ENCODE measurements around the gene PDE4D. TPM values are rescaled to one million over a fixed set of nuclear protein-coding genes. Genes with fewer than 3 reads are reported as not detected.

Gene PDE4D
- polyA plus RNA-seq, 1 donor (not counting 4 experiments of a cell fraction or from before 2014, with no cell fraction given) = 3.6 TPM

GRCh38 chr5:59140133-59140532 lies 753.4 kb downstream of the PDE4D start:
- H3K27ac ChIP-seq (ENCODE audit: control insufficient read depth, insufficient read depth, low read length) = no peak overlapping the region
- H3K4me3 ChIP-seq (ENCODE audit: control insufficient read depth in 2 of 3, extremely low read depth in 1 of 3, insufficient read depth in 2 of 3, low read depth in 1 of 3, low read length in 3 of 3) = no peak overlapping the region
- no peak overlapping the region for H3K4me2 ChIP-seq (ENCODE audit: control insufficient read depth, extremely low read depth, insufficient read depth, low read depth, low read length)
- DNase-seq (ENCODE audit: low read depth, low spot score) = no peak
- TF ChIP-seq CTCF (optimal IDR thresholded peaks at IDR 0.05 in 1 of 3, IDR thresholded peaks at IDR 0.05 in 1 of 3, conservative IDR thresholded peaks at IDR 0.05 in 1 of 3; ENCODE audit: extremely low read depth in 1 of 3, insufficient read depth in 2 of 3, low read length in 3 of 3) (no peak), EZH2 (IDR thresholded peaks at IDR 0.05; ENCODE audit: low read length) (no peak)
- H3K9me1 ChIP-seq (ENCODE audit: control insufficient read depth, extremely low read depth, insufficient read depth, low read length) = no peaks in the 10 kb centered on the region
- H2AFZ ChIP-seq (ENCODE audit: control insufficient read depth, low read length) = no peak overlapping the region
- no peaks in the 10 kb centered on the region for H3K27me3 ChIP-seq (ENCODE audit: control insufficient read depth, extremely low read depth, insufficient read depth, low read length)
- H3K36me3 ChIP-seq (ENCODE audit: control insufficient read depth in 2 of 2, extremely low read depth in 1 of 2, insufficient read depth in 2 of 2, low read length in 2 of 2) = no peaks in the 10 kb centered on the region
- H4K20me1 ChIP-seq (ENCODE audit: control insufficient read depth, extremely low read depth, insufficient read depth, low read length) = no peaks in the 10 kb centered on the region
- FAIRE-seq = no peak
- H3K4me1 ChIP-seq (ENCODE audit: control insufficient read depth, extremely low read depth, insufficient read depth, low read length) = no peaks in the 10 kb centered on the region
- H3K9me3 ChIP-seq (ENCODE audit: control insufficient read depth, low read depth, low read length) = no peaks in the 10 kb centered on the region
- H3K79me2 ChIP-seq (ENCODE audit: control insufficient read depth, insufficient read depth, low read length) = no peaks in the 10 kb centered on the region
- no peak overlapping the region for H3K9ac ChIP-seq (ENCODE audit: control insufficient read depth, extremely low read depth, insufficient read depth, low read length)
- dilution Hi-C loops (cut with MboI; ENCODE audit: extremely low pct_ligation_motif_present, low sequenced_read_pairs) = no loop called here

GRCh38 chr5:59139695-59140094 lies 753.8 kb downstream of the PDE4D start:
- Histone ChIP-seq H3K27ac (ENCODE audit: control insufficient read depth, insufficient read depth, low read length) (no peak overlapping the region), H3K4me2 (ENCODE audit: control insufficient read depth, extremely low read depth, insufficient read depth, low read depth, low read length) (no peak overlapping the region), H3K36me3 (ENCODE audit: control insufficient read depth in 2 of 2, extremely low read depth in 1 of 2, insufficient read depth in 2 of 2, low read length in 2 of 2) (no peaks in the 10 kb centered on the region), H3K27me3 (ENCODE audit: control insufficient read depth, extremely low read depth, insufficient read depth, low read length) (no peaks in the 10 kb centered on the region), H3K9ac (ENCODE audit: control insufficient read depth, extremely low read depth, insufficient read depth, low read length) (no peak overlapping the region), H3K4me1 (ENCODE audit: control insufficient read depth, extremely low read depth, insufficient read depth, low read length) (no peaks in the 10 kb centered on the region), H3K79me2 (ENCODE audit: control insufficient read depth, insufficient read depth, low read length) (no peaks in the 10 kb centered on the region), H3K9me1 (ENCODE audit: control insufficient read depth, extremely low read depth, insufficient read depth, low read length) (no peaks in the 10 kb centered on the region), H2AFZ (ENCODE audit: control insufficient read depth, low read length) (no peak overlapping the region), H3K9me3 (ENCODE audit: control insufficient read depth, low read depth, low read length) (no peaks in the 10 kb centered on the region), H3K4me3 (ENCODE audit: control insufficient read depth in 2 of 3, extremely low read depth in 1 of 3, insufficient read depth in 2 of 3, low read depth in 1 of 3, low read length in 3 of 3) (no peak overlapping the region), H4K20me1 (ENCODE audit: control insufficient read depth, extremely low read depth, insufficient read depth, low read length) (no peaks in the 10 kb centered on the region)
- no peak for FAIRE-seq
- no peak for DNase-seq (ENCODE audit: low read depth, low spot score)
- dilution Hi-C loops (cut with MboI; ENCODE audit: extremely low pct_ligation_motif_present, low sequenced_read_pairs) = no loop called here
- TF ChIP-seq EZH2 (IDR thresholded peaks at IDR 0.05; ENCODE audit: low read length) = no peak
- no peak for TF ChIP-seq CTCF (optimal IDR thresholded peaks at IDR 0.05 in 1 of 3, IDR thresholded peaks at IDR 0.05 in 1 of 3, conservative IDR thresholded peaks at IDR 0.05 in 1 of 3; ENCODE audit: extremely low read depth in 1 of 3, insufficient read depth in 2 of 3, low read length in 3 of 3)
